Smooth muscle cell (in vitro differentiated cells): Measurements from ENCODE around the gene TMEM259. TPM values are rescaled to one million over a fixed set of nuclear protein-coding genes. Genes with fewer than 3 reads are reported as not detected.

ENCODE experiments used
- DNase-seq: peaks from one replicate; lab custom pipeline; 2025; ENCODE audit not compliant: unreplicated experiment; lab: John Stamatoyannopoulos, UW
- H2AFZ ChIP-seq: fragments of 200-600 bp; sonication (generic); 2 replicates; pipeline ENCODE4 v1.6.0; 2016; ENCODE audit warnings: antibody characterized with exemption, low read depth, mild to moderate bottlenecking
- H3F3A ChIP-seq: fragments of 200-600 bp; sonication (generic); 2 replicates; pipeline ENCODE4 v1.6.0; 2017; ENCODE audit warnings: antibody characterized with exemption, low read depth
- H3K27ac ChIP-seq: fragments of 200-600 bp; sonication (generic); 2 replicates; pipeline ENCODE4 v1.5.1; 2016; ENCODE audit warnings: low read depth, mild to moderate bottlenecking
- H3K27me3 ChIP-seq: fragments of 200-600 bp; sonication (generic); 2 replicates; pipeline ENCODE4 v1.6.1; 2016; ENCODE audit warnings: low read depth, mild to moderate bottlenecking
- H3K36me3 ChIP-seq: fragments of 200-600 bp; sonication (generic); 2 replicates; pipeline ENCODE4 v1.5.1; 2016; ENCODE audit warnings: low read depth
- H3K4me1 ChIP-seq: fragments of 200-600 bp; sonication (generic); 2 replicates; pipeline ENCODE4 v1.5.1; 2016; ENCODE audit warnings: low read depth
- H3K4me2 ChIP-seq: fragments of 200-600 bp; sonication (generic); 2 replicates; pipeline ENCODE4 v1.6.0; 2016; ENCODE audit warnings: mild to moderate bottlenecking
- H3K4me3 ChIP-seq: fragments of 200-600 bp; sonication (generic); 2 replicates; pipeline ENCODE4 v1.5.1; 2016; ENCODE audit warnings: mild to moderate bottlenecking
- H3K79me2 ChIP-seq: fragments of 200-600 bp; sonication (generic); 2 replicates; pipeline ENCODE4 v1.6.0; 2016; ENCODE audit warnings: low read depth, mild to moderate bottlenecking
- H3K9ac ChIP-seq: fragments of 200-600 bp; sonication (generic); 2 replicates; pipeline ENCODE4 v1.6.0; 2016; ENCODE audit warnings: low read depth
- H3K9me3 ChIP-seq: fragments of 200-600 bp; sonication (generic); replicated peaks from 2 replicates; pipeline ENCODE4 v1.5.1; 2016; ENCODE audit warnings: low read depth
- H4K20me1 ChIP-seq: fragments of 200-600 bp; sonication (generic); 2 replicates; pipeline ENCODE4 v1.6.0; 2016; ENCODE audit warnings: low read depth
- CTCF ChIP-seq: fragments of 200-600 bp; sonication (generic); IDR thresholded peaks from 2 replicates; pipeline ENCODE4 v1.5.1; 2017; ENCODE audit warnings: borderline replicate concordance, mild to moderate bottlenecking, antibody characterized with exemption; ENCODE audit not compliant: insufficient read depth, poor library complexity, severe bottlenecking
- whole genome bisulfite sequencing: methylation state at CpG from one replicate; pipeline ENCODE4 v1.1.7; 2016; ENCODE audit warnings: low lambda C conversion rate; 5-methylcytosine and 5-hydroxymethylcytosine counted together
- polyA plus RNA-seq: library from polyadenylated mRNA; unstranded; fragments of >200 nt; fragmentation: Nextera tagmentation; extraction: Ambion mirVana; gene quantifications from 2 replicates; pipeline ENCODE4 v1.2.1, GENCODE V29; 2016
- total RNA-seq: library from RNA; depleted of rRNA; stranded (reverse); fragments of >200 nt; gene quantifications from 2 replicates; pipeline ENCODE4 v1.2.3, GENCODE V29; 2014

TMEM259 gene
- total and polyA plus RNA-seq, 2 experiments from 2014 or later, result 133 to 232 TPM

GRCh38 chr19:964761-965694 lies 55.9 kb downstream of the TMEM259 start:
- Histone ChIP-seq H3F3A (peaks cover 10% of the 10 kb centered on the region), H3K27ac (no peak overlapping the region), H3K4me2 (no peak overlapping the region), H3K9ac (no peak overlapping the region), H3K4me1 (peaks cover 3% of the 10 kb centered on the region), H3K79me2 (peaks cover 57% of the 10 kb centered on the region), H3K36me3 (peaks cover 9% of the 10 kb centered on the region), H3K9me3 (no peaks in the 10 kb centered on the region), H3K4me3 (no peak overlapping the region), H3K27me3 (no peaks in the 10 kb centered on the region), H4K20me1 (peaks cover 26% of the 10 kb centered on the region), H2AFZ (no peak overlapping the region)
- DNase-seq, result no peak
- WGBS, result 98% methylated on average over 19 of the region's 19 CpGs
- TF ChIP-seq CTCF, result no peak

- Histone ChIP-seq H3K27me3 (no peaks in the 10 kb centered on the region), H4K20me1 (peaks cover 35% of the 10 kb centered on the region), H3K4me3 (no peak overlapping the region), H3F3A (peaks cover 14% of the 10 kb centered on the region), H3K36me3 (peaks cover 9% of the 10 kb centered on the region), H2AFZ (no peak overlapping the region), H3K9ac (no peak overlapping the region), H3K4me1 (peaks cover 3% of the 10 kb centered on the region), H3K4me2 (no peak overlapping the region), H3K9me3 (no peaks in the 10 kb centered on the region), H3K27ac (peak overlapping the region; percentile 38), H3K79me2 (peaks cover 64% of the 10 kb centered on the region)
- 97% methylated on average over 16 of the region's 16 CpGs for WGBS
- DNase-seq, result no peak
- TF ChIP-seq CTCF, result no peak
Measured at GRCh38 chr19:964116-964520, 56.8 kb downstream of the TMEM259 start.

- H3K27me3 ChIP-seq, result no peaks in the 10 kb centered on the region
- H3K4me1 ChIP-seq, result peaks cover 3% of the 10 kb centered on the region
- no peak overlapping the region for H3K4me3 ChIP-seq
- H3K27ac ChIP-seq, result peak overlapping the region; percentile 38
- no peaks in the 10 kb centered on the region for H3K9me3 ChIP-seq
- peaks cover 62% of the 10 kb centered on the region for H3K79me2 ChIP-seq
- H3K9ac ChIP-seq, result no peak overlapping the region
- no peak overlapping the region for H3K4me2 ChIP-seq
- peaks cover 14% of the 10 kb centered on the region for H3F3A ChIP-seq
- TF ChIP-seq CTCF, result no peak
- H4K20me1 ChIP-seq, result peaks cover 40% of the 10 kb centered on the region
- H3K36me3 ChIP-seq, result peaks cover 9% of the 10 kb centered on the region
- 67% methylated on average over 7 of the region's 11 CpGs for WGBS
- H2AFZ ChIP-seq, result no peak overlapping the region
- no peak for DNase-seq
Measured at GRCh38 chr19:963486-963951, 57.4 kb downstream of the TMEM259 start.
